GM19238 (cell line): ENCODE measurements around the gene GRK5.
A peak's percentile ranks its signal among the peaks of the same experiment; 100 is the strongest.

Source experiments
- DNase-seq: peaks from one replicate; pipeline ENCODE4 v3.0.0; 2011; ENCODE audit warnings: low spot score; ENCODE audit not compliant: insufficient read length

The GRK5 gene

GRCh38 chr10:119441921-119442757, 234.8 kb downstream of the GRK5 start:
- DNase-seq = no peak

DNA sequence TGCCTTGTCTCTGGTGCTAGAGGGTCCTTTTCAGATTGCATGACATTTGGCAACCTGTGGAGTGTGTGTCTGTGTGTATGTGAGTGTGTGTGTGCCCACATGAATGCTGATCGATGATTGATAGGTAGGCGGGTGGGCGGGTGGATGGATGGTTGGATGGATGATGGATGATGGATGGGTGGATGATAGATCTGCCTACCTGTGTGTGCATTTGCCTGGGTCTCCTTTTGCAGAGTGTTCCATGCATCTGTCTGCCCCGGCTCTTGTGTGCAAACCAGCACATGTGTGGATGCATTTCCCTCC, 235.3 kb downstream of the GRK5 start:
- no peak for DNase-seq

- no peak for DNase-seq
These were observed 236.1 kb downstream of the GRK5 start for GRCh38 chr10:119443441-119443840.

DNA sequence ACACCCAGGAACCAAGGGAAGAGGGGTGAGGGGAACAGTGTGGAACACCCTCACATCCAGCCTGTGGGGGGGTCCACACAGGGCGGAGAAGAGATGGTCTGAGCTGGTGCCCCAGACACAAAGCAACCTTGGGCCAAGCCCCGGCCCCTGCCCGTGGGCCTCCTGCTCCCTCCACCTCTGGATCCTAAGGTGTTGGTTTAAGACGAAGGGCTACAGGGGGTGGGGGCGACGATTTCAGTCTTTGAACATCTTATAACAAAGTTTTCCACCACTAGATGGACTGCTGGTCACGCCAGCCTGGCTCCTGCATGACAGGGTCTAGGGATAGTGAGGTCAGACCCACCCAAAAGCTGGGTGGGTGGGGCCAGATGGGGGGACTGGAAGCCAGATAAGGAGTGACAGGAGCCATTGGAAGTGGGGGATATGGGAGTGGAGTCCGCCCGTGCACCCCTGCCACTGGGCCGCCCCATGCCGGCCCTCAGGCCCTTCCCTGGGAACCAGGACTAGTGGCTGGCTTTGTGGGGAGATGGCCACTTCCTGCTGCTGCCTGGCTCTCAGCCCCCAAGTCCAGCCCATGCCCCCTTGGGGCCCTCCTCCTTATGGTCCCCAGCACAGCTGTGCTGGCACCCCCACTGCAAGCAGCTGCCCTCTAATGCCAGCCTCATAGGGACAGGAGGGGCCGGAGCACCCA, 236.7 kb downstream of the GRK5 start:
- DNase-seq = no peak

DNA sequence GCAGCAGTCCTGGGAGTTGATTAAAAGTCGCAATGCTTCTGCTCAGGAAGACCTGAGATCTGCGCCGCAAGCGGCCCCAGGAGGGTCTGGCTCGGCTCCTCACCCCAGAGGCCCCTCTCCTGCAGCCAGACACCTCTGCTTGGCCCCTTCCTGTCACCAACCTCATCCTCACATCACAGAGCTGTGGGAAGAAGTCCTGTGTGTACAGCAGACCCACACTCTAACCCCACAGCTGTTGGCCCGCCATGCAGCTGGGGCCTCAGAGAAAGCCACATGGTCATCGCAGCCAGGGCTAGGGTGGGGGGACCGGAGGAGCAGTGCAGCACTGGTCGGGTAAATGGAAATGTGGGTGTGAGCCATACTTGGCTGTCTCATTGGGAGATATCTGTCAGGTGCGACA, 237.5 kb downstream of the GRK5 start:
- DNase-seq = no peak

DNA sequence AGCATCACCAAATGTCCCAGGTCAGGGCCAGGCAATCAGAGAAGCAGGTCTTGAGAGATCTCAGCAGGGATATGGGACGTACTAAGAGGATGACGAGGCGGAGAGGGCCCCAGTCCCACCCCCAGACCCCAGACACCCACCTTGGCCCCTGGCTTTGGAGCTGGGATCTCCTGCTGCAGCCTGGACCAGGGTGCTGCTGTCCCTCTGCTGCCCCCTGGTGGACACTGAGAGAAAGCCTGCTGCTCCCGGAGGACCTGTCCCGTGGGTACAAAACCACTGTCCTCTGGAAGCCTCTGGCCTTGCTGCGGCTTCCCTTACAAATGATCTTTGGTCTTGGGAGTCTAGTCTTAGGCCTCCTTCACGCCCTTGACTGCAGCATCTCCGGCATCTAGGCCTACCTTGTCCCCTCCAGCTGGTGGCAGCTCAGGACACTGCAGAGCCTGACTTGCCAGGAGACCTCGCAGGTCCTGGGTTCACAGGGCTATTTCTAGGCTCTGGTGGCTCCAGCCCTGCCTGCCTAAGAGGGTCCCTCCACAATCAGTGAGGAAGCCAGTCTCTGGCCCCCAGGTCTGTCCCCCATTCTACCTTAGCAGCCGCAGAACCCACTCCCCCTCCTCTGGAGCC, 238.1 kb downstream of the GRK5 start:
- peak; percentile 81 for DNase-seq

GRCh38 chr10:119445935-119446317, 238.6 kb downstream of the GRK5 start:
- no peak for DNase-seq

- no peak for DNase-seq
These were observed 239.3 kb downstream of the GRK5 start for GRCh38 chr10:119446441-119447277.

- DNase-seq = no peak
These were observed 240.1 kb downstream of the GRK5 start for GRCh38 chr10:119447421-119447820.

- no peak for DNase-seq
These were observed 240.6 kb downstream of the GRK5 start for GRCh38 chr10:119447823-119448546.

- DNase-seq = no peak
These were observed 241.5 kb downstream of the GRK5 start for GRCh38 chr10:119448628-119449584.

DNA sequence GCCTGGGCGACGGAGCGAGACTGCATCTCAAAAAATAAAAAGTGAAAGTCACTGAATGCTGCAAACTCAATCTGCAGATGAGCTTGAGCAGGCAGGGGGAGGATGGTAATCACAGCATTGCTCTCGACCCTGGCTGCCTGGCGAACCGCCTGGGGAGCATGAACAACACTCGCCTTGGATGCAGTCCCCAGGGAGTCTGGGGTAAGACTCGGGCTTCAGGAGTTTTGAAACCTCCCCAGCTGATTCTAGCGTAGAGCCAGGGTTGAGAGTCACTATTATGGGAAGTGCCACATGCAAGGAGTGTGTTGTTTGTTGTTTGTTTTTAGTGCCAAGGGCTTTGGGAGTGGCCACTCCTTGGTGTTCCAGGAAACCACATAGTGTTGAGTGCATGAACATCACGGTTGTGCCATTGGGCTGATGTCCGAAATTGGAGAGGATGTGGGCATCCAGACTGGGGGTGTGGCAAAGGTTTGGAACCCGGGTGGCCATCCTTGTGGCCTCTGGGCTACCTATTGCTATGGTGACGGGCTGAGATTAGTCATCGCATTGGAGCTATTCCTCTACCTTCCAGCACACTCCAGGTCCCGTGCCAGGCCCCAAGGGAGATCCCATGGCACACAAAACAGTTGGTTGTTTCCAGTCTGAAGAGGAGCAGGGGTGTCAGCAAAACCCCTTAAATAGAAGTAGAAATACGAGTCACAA, 242.5 kb downstream of the GRK5 start:
- no peak for DNase-seq

- DNase-seq = no peak
These were observed 243.4 kb downstream of the GRK5 start for GRCh38 chr10:119450606-119451299.

DNA sequence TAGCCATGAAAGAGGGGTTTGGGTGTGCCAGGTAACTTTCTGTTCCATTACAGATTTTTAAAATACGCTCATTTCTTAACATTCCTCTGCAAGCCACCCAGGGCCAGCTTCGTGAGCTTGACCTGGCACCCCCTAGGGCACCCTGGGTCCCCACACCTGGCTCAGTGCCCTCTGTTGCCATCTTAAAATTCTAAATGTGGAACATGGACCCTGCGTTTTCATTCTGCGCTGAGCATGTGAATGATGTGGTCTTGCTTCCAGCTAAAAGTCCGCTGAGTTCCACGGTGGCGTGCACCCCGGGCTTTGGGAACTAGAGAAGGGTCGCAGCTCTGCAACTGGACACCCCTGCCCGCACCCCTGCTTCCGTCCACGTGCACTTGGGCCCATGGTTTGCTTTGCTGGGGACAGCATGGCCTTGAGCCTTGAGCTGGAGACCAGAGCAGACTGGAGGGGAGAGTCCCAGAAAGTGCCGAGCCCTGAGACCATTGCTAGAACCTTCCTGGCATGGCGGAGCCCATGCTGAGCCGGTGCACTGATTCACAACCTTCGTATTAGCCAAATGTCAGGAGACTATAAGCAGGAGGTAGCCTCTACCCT, 244.0 kb downstream of the GRK5 start:
- DNase-seq = no peak

DNA sequence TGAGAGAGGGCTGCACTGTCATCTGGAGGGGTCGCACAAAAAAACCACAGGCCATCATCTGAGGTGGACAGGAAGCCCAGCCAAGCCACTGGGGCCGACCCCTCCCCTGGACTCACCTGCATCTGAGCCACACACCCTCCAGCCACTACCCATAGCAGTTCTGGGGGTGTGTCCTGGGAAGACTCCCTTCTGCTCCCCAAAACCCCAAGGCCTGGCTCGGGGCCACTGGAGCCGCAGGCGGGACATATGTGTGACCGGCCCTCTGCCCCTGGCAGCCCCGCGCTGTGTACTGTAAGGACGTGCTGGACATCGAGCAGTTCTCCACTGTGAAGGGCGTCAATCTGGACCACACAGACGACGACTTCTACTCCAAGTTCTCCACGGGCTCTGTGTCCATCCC, 245.0 kb downstream of the GRK5 start:
- DNase-seq = no peak

GRCh38 chr10:119453313-119453712, 245.9 kb downstream of the GRK5 start:
- DNase-seq = no peak

GRCh38 chr10:119454316-119454715, 246.9 kb downstream of the GRK5 start:
- no peak for DNase-seq

DNA sequence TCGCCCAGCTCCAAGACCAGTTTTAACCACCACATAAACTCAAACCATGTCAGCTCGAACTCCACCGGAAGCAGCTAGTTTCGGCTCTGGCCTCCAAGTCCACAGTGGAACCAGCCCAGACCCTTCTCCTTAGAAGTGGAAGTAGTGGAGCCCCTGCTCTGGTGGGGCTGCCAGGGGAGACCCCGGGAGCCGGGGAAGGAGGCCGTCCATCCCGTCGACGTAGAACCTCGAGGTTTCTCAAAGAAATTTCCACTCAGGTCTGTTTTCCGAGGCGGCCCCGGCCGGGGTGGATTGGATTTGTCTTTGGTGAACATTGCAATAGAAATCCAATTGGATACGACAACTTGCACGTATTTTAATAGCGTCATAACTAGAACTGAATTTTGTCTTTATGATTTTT, 247.6 kb downstream of the GRK5 start:
- DNase-seq = no peak
